Activated naive CD8-positive, alpha-beta T cell (primary cell): ENCODE results near the gene EIF4H.
"Not testable (repeated sequence)": the region's sequence is repeated elsewhere in the genome, so short reads cannot be mapped to it uniquely, and the experiment has no call there.

ENCODE experiments used
- H3K27ac Mint-ChIP-seq: one replicate; pipeline ENCODE4 v1.8.0; 2021; ENCODE audit warnings: mixed read lengths
- H3K27me3 Mint-ChIP-seq: one replicate; pipeline ENCODE4 v1.8.0; 2021; ENCODE audit warnings: mixed read lengths
- H3K36me3 Mint-ChIP-seq: one replicate; pipeline ENCODE4 v1.8.0; 2021; ENCODE audit warnings: mixed read lengths
- H3K4me1 Mint-ChIP-seq: one replicate; pipeline ENCODE4 v1.8.0; 2021; ENCODE audit warnings: low read depth, mixed read lengths
- H3K4me3 Mint-ChIP-seq: one replicate; pipeline ENCODE4 v1.8.0; 2021; ENCODE audit warnings: mild to moderate bottlenecking, mixed read lengths
- H3K9me3 Mint-ChIP-seq: one replicate; pipeline ENCODE4 v1.8.0; 2021; ENCODE audit warnings: low read depth, mixed read lengths

Gene EIF4H

DNA sequence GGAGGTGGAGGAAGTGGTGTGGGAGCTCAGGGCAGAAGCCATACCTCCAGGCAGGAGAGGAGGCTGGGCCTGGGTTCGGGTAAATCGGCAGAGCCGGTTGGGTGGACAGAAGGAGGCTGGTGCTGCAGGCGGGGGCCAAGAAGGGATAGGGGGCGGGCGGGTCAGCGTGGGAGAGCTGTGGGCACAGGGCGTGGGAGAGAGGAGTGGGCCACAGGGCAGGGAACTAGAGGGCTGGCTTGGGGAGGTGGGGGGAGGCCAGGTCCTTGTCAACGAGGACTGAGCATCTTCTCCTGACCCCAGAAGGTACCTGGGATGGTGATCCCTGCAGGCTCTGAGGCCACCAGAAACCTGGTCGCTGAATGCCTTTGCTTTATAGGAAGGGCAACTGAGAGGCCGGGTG, 47.6 kb downstream of the EIF4H start:
- Mint-ChIP-seq H3K4me1 (peaks cover 16% of the 10 kb centered on the region), H3K4me3 (no peak overlapping the region), H3K36me3 (peaks cover 4% of the 10 kb centered on the region), H3K27ac (no peak overlapping the region), H3K9me3 (no peaks in the 10 kb centered on the region), H3K27me3 (no peaks in the 10 kb centered on the region)

DNA sequence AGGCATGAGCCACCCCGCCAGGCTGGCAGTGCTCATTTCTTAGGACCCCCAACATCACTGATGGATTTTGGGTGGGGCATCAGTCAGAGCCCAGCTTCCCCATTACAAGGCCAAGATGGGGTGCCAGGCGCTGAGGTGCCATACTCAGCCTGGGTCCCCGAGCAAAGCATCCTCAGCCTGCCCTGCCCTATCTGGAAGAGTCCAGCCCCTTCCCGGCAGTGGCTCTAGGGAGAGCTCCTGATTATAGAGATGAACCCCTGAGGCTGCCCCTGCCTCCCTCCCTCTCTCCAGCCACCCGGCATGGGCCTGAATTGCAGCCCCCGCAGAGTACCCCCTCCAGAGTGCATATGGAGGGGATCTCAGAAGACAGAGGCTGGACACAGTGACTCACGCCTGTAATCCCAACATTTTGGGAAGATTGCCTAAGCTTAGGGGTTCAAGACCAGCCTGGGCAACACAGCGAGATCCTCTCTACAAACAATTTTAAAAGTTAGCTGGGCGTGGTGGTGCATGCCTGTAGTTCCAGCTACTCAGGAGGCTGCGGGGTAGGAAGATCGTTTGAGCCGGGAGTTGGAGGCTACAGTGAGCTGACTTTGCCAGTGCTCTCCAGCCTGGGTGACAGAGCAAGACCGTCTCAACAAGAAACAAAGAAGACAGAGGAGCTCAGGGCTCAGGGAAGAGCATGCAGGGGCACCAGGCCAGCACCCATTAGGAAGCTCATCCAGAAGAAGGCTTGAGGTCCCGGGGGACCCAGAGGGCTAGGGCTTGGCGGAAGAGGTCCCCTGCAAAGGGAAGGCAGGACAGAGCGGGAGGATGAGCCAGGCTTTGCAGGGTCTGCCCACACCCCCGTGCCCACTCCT, 48.9 kb downstream of the EIF4H start:
- Mint-ChIP-seq H3K9me3 (no peaks in the 10 kb centered on the region), H3K4me1 (peaks cover 6% of the 10 kb centered on the region), H3K27me3 (no peaks in the 10 kb centered on the region), H3K27ac (no peak overlapping the region), H3K4me3 (no peak overlapping the region), H3K36me3 (peaks cover 4% of the 10 kb centered on the region)

DNA sequence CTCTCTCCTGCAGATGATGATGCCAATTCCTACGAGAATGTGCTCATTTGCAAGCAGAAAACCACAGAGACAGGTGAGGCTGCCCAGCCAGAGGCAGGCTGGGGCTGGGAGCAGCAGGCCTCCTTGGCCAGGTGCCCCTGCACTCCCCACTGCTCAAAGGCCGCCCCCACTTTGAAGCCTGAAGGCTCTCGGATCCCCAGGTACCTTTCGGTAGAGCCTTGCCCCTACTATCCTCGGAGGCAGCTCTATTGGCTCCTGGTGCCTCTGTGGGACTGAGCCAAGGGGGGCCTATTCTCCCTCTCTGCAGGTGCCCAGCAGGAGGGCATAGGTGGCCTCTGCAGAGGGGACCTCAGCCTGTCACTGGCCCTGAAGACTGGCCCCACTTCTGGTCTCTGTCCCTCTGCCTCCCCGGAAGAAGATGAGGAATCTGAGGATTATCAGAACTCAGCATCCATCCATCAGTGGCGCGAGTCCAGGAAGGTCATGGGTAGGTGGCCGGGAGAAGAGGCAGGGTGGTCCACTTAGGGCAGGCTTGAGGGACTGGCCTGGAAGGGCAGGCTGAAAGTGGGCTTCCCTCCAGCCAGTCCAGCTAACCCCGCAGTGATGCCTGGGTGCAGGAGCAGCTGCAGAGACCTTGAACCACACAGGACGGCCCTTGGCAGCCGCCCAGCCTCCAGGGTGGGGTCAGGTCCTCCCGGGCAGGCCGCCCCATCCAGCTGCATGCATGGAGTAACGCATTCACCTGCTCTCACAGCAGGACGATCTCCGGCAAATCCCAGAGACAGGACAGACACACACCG, 49.8 kb downstream of the EIF4H start:
- peaks cover 4% of the 10 kb centered on the region for H3K36me3 Mint-ChIP-seq

DNA sequence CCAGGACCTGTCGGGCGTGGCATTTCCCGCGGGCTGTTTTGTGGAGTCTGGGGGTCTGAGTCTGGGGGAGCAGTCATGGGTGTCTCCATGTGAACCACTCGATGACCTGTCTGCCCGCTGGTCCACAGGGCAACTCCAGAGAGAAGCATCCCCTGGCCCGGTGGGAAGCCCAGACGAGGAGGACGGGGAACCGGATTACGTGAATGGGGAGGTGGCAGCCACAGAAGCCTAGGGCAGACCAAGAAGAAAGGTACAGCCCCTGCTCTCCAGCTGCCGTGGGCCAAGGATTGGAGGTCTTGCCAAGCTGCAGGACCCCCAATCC, 50.3 kb downstream of the EIF4H start:
- H3K36me3 Mint-ChIP-seq = peaks cover 4% of the 10 kb centered on the region
- no peak overlapping the region for H3K4me3 Mint-ChIP-seq
- H3K9me3 Mint-ChIP-seq = no peaks in the 10 kb centered on the region
- H3K27ac Mint-ChIP-seq = no peak overlapping the region
- H3K27me3 Mint-ChIP-seq = no peaks in the 10 kb centered on the region
- peaks cover 4% of the 10 kb centered on the region for H3K4me1 Mint-ChIP-seq

More for the DNA sequence above, 49.8 kb downstream of the EIF4H start:
- peaks cover 4% of the 10 kb centered on the region for H3K4me1 Mint-ChIP-seq
- H3K4me3 Mint-ChIP-seq = no peak overlapping the region
- no peaks in the 10 kb centered on the region for H3K27me3 Mint-ChIP-seq
- H3K9me3 Mint-ChIP-seq = no peaks in the 10 kb centered on the region
- no peak overlapping the region for H3K27ac Mint-ChIP-seq

DNA sequence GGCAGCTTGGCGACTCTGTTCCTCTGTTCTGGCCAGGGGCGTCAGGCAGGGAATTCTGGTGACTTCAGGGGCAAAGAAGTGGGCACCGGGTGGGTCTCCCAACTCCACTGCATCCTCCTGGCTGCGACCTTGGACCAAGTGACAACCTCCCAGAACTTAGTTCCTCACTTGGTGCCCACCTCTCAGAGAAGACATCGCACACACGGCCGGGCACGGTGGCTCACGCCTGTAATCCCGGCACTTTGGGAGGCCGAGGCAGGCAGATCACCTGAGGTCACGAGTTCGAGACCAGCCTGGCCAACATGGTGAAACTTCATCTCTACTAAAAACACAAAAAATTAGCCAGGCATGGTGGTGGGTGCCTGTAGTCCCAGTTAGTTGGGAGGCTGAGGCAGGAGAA, 50.8 kb downstream of the EIF4H start:
- H3K36me3 Mint-ChIP-seq, H3K27ac Mint-ChIP-seq, H3K4me1 Mint-ChIP-seq, H3K27me3 Mint-ChIP-seq, H3K9me3 Mint-ChIP-seq, H3K4me3 Mint-ChIP-seq: not testable (repeated sequence)

DNA sequence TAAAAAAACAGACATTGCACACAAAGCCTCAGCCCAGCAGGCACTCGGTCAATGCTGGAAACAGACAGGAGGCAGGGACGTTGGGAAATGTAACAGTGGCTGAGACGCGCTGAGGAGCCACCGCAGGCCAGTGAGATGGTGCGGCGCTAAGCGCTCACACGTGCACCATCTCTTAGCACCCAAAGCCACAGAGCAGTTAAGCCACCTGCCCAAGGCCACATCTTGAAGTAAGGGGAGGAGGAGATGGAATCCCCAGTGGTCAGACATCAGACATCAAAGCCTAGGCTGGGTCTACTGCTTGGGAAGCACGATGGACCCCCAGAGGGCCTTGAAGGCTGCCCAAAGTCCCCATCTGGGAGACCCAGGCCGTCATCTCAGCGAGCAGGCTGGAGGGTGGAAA, 51.2 kb downstream of the EIF4H start:
- no peak overlapping the region for H3K4me3 Mint-ChIP-seq
- H3K36me3 Mint-ChIP-seq = peaks cover 4% of the 10 kb centered on the region
- no peaks in the 10 kb centered on the region for H3K27me3 Mint-ChIP-seq
- H3K27ac Mint-ChIP-seq = no peak overlapping the region
- H3K9me3 Mint-ChIP-seq = no peaks in the 10 kb centered on the region
- H3K4me1 Mint-ChIP-seq = peaks cover 4% of the 10 kb centered on the region

DNA sequence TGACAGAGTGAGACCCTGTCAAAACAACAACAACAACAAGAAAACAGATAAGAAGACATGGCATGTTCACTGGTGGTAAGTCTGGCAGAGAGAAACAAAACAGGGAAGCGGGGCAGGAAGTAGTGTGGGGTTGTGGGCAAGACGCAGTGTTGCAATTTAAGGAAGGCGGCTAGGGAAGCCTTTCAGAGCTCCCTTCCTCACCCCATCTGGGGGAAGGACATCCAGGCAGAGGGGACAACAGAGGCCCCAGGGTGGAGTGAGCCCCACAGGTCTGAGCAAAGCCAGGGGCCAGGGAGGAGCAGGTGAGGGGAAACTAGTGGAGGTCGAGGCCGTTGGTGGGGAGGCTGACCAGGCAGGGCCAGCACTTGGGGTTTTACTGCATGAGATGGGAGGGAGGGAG, 52.5 kb downstream of the EIF4H start:
- Mint-ChIP-seq H3K4me3 (no peak overlapping the region), H3K27ac (no peak overlapping the region), H3K36me3 (peaks cover 4% of the 10 kb centered on the region), H3K4me1 (peaks cover 4% of the 10 kb centered on the region), H3K27me3 (no peaks in the 10 kb centered on the region), H3K9me3 (no peaks in the 10 kb centered on the region)

DNA sequence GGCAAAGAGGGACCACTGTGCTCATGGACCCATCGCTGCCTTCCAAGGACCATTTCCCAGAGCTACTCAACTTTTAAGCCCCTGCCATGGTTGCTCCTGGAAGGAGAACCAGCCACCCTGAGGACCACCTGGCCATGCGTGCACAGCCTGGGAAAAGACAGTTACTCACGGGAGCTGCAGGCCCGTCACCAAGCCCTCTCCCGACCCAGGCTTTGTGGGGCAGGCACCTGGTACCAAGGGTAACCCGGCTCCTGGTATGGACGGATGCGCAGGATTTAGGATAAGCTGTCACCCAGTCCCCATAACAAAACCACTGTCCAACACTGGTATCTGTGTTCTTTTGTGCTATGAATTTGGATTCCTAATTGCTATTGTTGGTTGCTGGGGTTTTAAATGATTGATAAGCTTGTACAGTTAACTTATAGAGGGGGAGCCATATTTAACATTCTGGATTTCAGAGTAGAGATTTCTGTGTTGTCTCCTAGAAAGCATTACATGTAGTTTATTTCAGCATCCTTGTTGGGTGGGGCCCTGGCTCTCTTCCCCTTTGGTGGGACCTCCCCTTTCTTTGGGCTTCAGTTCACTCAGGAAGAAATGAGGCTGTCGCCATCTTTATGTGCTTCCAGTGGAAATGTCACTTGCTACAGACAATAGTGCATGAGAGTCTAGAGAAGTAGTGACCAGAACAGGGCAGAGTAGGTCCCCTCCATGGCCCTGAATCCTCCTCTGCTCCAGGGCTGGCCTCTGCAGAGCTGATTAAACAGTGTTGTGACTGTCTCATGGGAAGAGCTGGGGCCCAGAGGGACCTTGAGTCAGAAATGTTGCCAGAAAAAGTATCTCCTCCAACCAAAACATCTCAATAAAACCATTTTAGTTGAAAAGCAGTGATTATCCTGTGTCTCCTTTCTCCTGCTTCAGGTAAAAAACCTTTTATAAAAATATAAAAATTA, 55.1 kb downstream of the EIF4H start:
- H3K36me3 Mint-ChIP-seq = peaks cover 4% of the 10 kb centered on the region
- no peak overlapping the region for H3K27ac Mint-ChIP-seq
- peaks cover 4% of the 10 kb centered on the region for H3K4me1 Mint-ChIP-seq
- no peaks in the 10 kb centered on the region for H3K9me3 Mint-ChIP-seq
- H3K4me3 Mint-ChIP-seq = no peak overlapping the region
- no peaks in the 10 kb centered on the region for H3K27me3 Mint-ChIP-seq

DNA sequence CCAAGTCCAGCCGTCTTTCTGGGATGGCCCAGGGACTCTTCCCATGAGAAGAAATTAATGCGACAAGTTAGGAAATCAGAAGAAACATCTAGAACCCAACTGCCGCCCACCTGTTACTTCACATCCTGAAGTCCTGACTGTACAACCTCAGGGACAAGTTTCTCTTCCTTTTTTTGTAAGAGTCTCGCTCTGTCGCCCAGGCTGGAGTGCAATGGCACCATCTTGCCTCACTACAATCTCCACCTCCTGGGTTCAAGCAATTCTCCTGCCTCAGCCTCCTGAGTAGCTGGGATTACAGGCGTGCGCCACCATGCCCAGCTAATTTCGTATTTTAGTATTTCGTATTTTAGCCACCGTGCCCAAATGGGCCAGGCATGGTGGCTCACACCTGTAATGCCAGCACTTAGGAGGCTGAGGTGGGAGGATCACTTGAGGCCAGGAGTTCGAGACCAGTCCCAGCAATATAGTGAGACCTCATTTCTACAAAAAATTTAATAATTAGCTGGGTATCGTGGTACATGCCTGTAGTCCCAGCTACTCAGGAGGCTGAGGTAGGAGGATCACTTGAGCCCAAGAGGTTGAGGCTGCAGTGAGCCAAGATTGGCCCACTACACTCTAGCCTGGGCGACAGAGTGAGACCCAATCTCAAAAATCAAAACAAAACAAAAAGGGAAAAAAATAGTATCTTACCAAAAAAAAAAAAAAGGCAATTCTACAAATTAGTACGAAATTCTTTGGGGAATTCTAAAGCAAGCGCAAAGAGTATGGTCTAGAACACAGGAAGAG, 56.5 kb downstream of the EIF4H start:
- no peak overlapping the region for H3K27ac Mint-ChIP-seq
- no peak overlapping the region for H3K4me3 Mint-ChIP-seq
- no peaks in the 10 kb centered on the region for H3K27me3 Mint-ChIP-seq
- peaks cover 5% of the 10 kb centered on the region for H3K36me3 Mint-ChIP-seq
- peaks cover 7% of the 10 kb centered on the region for H3K4me1 Mint-ChIP-seq
- no peaks in the 10 kb centered on the region for H3K9me3 Mint-ChIP-seq

DNA sequence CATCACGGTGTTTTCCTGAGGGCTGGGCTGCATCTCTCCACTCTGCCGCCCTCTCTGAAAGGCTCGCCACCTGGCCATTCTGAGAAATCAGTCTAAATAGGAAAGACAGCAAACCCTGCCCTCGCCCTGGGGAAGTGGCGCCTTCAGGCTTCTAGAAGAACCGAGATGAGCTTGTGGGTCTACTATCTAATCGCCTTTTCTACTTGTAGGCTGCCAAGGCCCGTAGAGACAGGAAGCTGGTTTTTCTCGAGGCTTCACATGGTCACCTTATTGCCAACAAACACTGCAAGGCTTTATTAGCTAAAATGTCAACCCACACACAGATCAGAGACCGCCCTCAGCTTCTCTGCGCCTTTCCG, 57.1 kb downstream of the EIF4H start:
- H3K4me1 Mint-ChIP-seq = peaks cover 7% of the 10 kb centered on the region
- no peak overlapping the region for H3K27ac Mint-ChIP-seq
- H3K9me3 Mint-ChIP-seq = no peaks in the 10 kb centered on the region

DNA sequence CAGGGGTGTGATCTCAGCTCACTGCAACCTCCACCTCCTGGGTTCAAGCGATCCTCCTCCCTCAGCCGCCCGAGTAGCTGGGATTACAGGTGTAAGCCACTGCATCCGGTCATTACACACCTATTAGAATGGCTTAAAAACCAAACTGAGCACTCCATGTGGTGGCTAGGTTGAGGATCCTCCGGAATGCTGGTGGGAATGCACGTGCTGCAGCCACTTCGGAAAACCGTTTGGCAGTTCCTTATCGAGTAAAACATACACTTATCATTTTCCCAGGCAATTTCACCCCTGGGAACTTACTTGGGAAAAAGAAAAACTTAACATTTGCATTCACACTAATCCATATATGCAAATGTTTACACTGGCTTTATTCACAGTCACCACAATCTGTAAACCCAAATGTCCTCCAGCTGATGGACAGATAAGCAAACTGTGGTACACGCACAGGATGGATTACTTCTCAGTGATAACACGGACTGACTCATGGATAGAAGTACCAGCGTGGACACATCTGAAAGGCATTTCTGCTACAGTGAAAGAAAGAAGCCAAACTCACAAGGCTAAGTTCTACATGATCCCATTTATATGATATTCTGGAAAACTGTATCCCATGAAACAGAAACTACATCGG, 59.6 kb downstream of the EIF4H start:
- no peaks in the 10 kb centered on the region for H3K9me3 Mint-ChIP-seq
- no peaks in the 10 kb centered on the region for H3K27me3 Mint-ChIP-seq
- H3K4me3 Mint-ChIP-seq = no peak overlapping the region
- H3K36me3 Mint-ChIP-seq = peaks cover 2% of the 10 kb centered on the region
- peaks cover 2% of the 10 kb centered on the region for H3K4me1 Mint-ChIP-seq
- H3K27ac Mint-ChIP-seq = no peak overlapping the region

More for the DNA sequence above, 57.1 kb downstream of the EIF4H start:
- peaks cover 5% of the 10 kb centered on the region for H3K36me3 Mint-ChIP-seq
- no peaks in the 10 kb centered on the region for H3K27me3 Mint-ChIP-seq
- no peak overlapping the region for H3K4me3 Mint-ChIP-seq

DNA sequence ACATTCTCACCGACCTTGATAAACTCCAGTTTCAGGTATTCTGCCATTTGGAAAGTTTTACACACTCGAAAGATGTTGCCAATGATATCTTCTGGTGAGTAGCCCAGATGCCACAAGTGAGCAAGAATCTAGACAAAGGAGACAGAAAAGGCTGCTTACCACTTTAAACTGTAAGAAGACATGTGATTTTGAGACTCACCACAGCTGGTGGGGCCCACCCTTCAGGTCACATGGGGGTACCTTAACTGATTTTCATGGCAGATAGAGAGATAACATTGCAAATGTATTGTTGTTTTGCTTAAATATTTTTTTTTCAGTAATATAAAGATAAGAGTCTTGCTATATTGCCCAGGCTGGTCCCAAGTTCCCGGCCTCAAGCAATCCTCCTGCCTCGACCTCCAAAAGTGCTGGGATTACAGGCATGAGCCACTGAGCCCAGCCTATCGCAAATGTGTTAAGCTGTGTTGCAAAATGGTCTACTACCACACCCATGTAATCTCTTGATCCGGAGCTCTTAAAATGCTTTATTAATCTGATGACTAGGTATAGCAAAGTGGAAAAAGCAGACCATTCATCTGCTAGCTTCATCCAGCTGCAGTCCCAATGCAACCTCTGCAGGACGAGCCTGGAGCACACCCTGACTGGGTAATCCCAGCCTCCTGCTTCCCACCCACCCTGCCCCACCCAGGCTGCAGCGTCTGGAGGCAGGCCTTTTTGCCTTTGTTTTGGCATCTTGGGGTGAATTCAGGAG, 61.5 kb downstream of the EIF4H start:
- no peak overlapping the region for H3K27ac Mint-ChIP-seq
- no peaks in the 10 kb centered on the region for H3K9me3 Mint-ChIP-seq
- peaks cover 2% of the 10 kb centered on the region for H3K4me1 Mint-ChIP-seq
- no peaks in the 10 kb centered on the region for H3K27me3 Mint-ChIP-seq
- no peak overlapping the region for H3K4me3 Mint-ChIP-seq
- peaks cover 4% of the 10 kb centered on the region for H3K36me3 Mint-ChIP-seq

DNA sequence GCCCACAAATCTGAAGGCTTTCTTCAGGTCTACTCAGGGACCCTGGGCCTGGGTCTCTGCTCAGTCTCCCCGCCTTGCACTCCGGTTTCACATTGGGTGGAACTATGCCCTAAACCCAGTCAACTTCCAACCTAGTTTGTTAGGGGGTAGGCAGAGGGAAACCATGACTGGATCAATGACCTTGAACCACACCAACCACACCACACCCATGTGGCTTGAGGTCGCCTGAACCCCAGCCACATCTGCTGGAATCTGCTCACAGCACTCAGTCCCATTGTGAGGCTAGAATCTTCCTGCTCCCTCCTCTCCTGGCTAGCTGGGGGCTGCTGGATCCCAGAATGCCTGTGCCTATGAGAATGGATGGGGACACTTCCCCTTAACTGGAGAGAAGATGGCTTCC, 62.1 kb downstream of the EIF4H start:
- Mint-ChIP-seq H3K27me3 (no peaks in the 10 kb centered on the region), H3K27ac (no peak overlapping the region), H3K9me3 (no peaks in the 10 kb centered on the region), H3K36me3 (peaks cover 4% of the 10 kb centered on the region), H3K4me1 (peaks cover 2% of the 10 kb centered on the region), H3K4me3 (no peak overlapping the region)
